G401.6 (cell line): ENCODE measurements around the gene MRAP2.

ENCODE experiments used
- FAIRE-seq: peaks from 2 replicates; lab custom pipeline; 2012; peaks lifted over from hg19 to GRCh38; lab: Jason Lieb, UNC

The MRAP2 gene

DNA sequence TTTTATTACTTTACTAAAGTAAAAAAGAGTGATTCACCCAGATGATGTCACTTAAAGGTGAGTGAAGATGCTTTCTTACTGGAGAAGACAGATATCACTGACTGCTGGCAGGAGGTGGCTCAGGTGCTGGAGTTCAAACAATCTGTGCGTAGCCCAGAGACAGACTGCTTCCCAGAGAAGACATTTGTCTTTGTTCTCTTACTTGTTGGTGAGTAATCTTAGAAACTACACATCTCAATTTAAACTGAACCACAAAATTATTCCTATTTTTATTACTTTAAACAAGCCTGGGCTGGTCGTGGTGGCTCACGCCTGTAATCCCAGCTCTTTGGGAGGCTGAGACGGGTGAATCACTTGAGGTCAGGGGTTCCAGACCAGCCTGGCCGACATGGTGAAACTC, 101.7 kb downstream of the MRAP2 start:
- FAIRE-seq, result no peak

DNA sequence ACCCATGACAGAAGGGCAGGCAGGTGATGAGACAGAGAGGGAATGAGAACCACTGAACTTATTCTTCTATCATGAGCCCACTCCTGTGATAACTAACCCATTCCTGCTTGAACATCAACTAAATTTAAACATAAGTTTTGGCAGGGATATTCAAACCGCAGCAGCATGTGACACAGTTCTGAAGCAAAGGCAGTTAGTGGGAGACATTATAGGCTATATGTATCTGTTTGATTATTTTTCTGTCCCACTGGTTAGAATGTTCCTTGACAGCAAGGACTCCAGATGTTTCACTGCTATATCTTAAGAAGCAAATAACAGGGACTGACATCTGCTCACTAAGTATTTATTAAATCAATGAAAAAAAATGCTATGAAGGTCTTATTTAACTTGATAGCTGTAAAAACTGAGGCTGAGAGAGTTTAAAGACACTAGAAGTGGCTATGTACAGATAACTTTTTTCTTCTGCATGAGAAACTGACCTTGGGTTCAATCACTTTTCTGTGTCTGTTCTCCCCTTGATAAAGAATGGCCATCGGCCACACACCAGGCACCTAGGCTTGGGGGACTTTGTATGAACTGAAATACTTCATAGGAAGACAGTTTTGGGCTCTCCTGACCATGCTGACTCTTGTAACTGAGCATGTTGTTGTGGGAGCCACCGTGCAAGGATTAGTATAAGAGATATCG, 102.9 kb downstream of the MRAP2 start:
- FAIRE-seq, result no peak

DNA sequence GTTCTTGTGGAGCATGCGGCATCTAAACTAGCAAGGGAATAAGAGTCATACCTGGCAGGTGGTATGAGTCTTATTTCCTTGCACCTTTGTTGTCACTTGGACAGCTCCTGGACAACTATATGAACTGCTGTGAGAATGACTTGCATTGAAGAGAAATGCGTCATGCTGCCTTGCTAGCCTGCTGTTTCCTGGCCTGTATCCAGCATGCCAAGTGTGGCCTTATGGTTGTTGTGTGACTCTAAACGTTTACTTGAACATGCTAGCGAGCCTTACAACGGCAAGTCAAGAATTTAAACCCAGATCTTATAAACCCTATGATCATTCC, 103.4 kb downstream of the MRAP2 start:
- no peak for FAIRE-seq

DNA sequence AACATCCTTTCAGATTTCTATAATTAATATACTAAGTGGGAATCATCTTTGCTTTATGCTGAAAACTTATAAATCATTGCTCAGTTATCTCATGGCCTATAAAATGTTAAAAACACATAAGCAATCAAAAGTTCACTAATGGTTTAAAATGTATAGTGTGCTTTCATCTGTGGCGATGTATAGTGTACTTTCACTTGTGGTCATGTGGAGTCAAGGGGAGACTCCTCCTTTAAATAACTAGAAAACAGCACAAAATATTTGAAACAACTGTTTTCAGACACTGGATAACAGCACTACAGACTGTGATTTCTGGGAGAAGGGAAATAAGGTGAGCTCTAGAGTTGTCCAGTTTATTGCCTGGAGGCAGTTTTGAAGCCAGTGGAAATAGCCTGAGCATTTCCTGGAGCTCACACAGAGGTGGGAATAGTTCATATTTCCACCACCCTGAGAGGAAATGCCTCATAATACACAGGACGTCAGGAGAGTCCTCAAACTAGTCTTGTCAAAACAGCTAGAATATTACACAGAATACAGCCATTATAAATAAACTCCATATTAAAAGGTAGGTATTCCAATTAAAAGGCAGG, 104.5 kb downstream of the MRAP2 start:
- FAIRE-seq, result no peak

DNA sequence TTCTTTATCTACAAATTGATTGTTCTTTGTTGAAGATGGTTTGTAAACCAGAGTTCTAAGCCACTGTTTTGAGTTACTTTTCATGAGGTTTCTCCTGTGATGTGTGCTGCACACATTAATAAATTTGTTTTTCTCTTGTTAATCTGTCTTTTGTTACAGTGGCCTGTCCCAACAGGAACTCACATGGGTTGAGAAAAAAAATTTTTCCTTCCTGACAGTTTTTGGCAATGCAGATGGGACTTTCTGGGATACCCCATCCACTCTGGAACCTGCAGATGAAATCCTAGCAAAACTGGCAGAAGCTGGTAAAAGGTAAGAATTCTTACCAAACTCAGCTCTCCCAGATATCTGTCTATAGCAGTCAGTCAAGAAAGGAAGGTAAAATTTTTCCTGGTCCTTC, 105.7 kb downstream of the MRAP2 start:
- no peak for FAIRE-seq
